Effector memory CD4-positive, alpha-beta T cell (primary cell): ENCODE data around the gene HPX.

ENCODE experiments used
- DNase-seq, 3 donors: peaks; one replicate each; pipeline ENCODE4 v3.0.0-alpha.2; 2020
- H3K27ac ChIP-seq: 2 replicates; pipeline ENCODE4 v1.7.0; 2013; ENCODE audit warnings: mild to moderate bottlenecking, low read length, moderate library complexity; ENCODE audit not compliant: insufficient read depth, poor library complexity, severe bottlenecking
- H3K27me3 ChIP-seq: replicated peaks from 2 replicates; pipeline ENCODE4 v1.7.0; 2013; ENCODE audit warnings: mild to moderate bottlenecking, low read length; ENCODE audit not compliant: insufficient read depth, control insufficient read depth, poor library complexity, severe bottlenecking
- H3K36me3 ChIP-seq: 2 replicates; pipeline ENCODE4 v1.7.0; 2013; ENCODE audit warnings: mild to moderate bottlenecking, low read length, moderate library complexity; ENCODE audit not compliant: control insufficient read depth, insufficient read depth
- H3K4me1 ChIP-seq: 2 replicates; pipeline ENCODE4 v1.7.0; 2013; ENCODE audit warnings: low read length, mild to moderate bottlenecking; ENCODE audit not compliant: control insufficient read depth, insufficient read depth, poor library complexity, severe bottlenecking
- H3K4me3 ChIP-seq: 2 replicates; pipeline ENCODE4 v1.7.0; 2013; ENCODE audit warnings: low read length, low read depth, mild to moderate bottlenecking; ENCODE audit not compliant: insufficient read depth, poor library complexity, severe bottlenecking
- H3K9me3 ChIP-seq: 2 replicates; pipeline ENCODE4 v1.7.0; 2013; ENCODE audit warnings: mild to moderate bottlenecking, low read length, moderate library complexity; ENCODE audit not compliant: control insufficient read depth

Gene HPX

GRCh38 chr11:6468712-6469495, 28.1 kb upstream of the HPX start:
- Histone ChIP-seq H3K36me3 (no peaks in the 10 kb centered on the region), H3K27ac (no peak overlapping the region), H3K4me1 (peaks cover 6% of the 10 kb centered on the region), H3K9me3 (no peaks in the 10 kb centered on the region), H3K27me3 (no peaks in the 10 kb centered on the region), H3K4me3 (no peak overlapping the region)
- DNase-seq = no peak

- Histone ChIP-seq H3K27me3 (no peaks in the 10 kb centered on the region), H3K9me3 (no peaks in the 10 kb centered on the region), H3K4me3 (no peak overlapping the region), H3K4me1 (no peaks in the 10 kb centered on the region), H3K27ac (no peak overlapping the region), H3K36me3 (peaks cover 20% of the 10 kb centered on the region)
- no peak for DNase-seq
Observed at GRCh38 chr11:6459099-6459450, 18.3 kb upstream of the HPX start.

GRCh38 chr11:6458352-6459098, 17.7 kb upstream of the HPX start:
- Histone ChIP-seq H3K9me3 (no peaks in the 10 kb centered on the region), H3K4me1 (no peaks in the 10 kb centered on the region), H3K27ac (no peak overlapping the region), H3K36me3 (peaks cover 20% of the 10 kb centered on the region), H3K4me3 (no peak overlapping the region), H3K27me3 (no peaks in the 10 kb centered on the region)
- DNase-seq = no peak

GRCh38 chr11:6457581-6458320, 17.0 kb upstream of the HPX start:
- Histone ChIP-seq H3K9me3 (no peaks in the 10 kb centered on the region), H3K36me3 (peaks cover 20% of the 10 kb centered on the region)

GRCh38 chr11:6456361-6457073, 15.7 kb upstream of the HPX start:
- DNase-seq = no peak
- no peak overlapping the region for H3K27ac ChIP-seq
- no peaks in the 10 kb centered on the region for H3K27me3 ChIP-seq
- H3K9me3 ChIP-seq = no peaks in the 10 kb centered on the region
- H3K4me3 ChIP-seq = no peak overlapping the region
- H3K36me3 ChIP-seq = peaks cover 20% of the 10 kb centered on the region
- no peaks in the 10 kb centered on the region for H3K4me1 ChIP-seq

More at GRCh38 chr11:6457581-6458320, 17.0 kb upstream of the HPX start:
- Histone ChIP-seq H3K4me1 (no peaks in the 10 kb centered on the region), H3K4me3 (no peak overlapping the region), H3K27me3 (no peaks in the 10 kb centered on the region), H3K27ac (no peak overlapping the region)
- no peak for DNase-seq

GRCh38 chr11:6455070-6455469, 14.3 kb upstream of the HPX start:
- peaks cover 24% of the 10 kb centered on the region for H3K36me3 ChIP-seq
- H3K4me3 ChIP-seq = no peak overlapping the region
- no peaks in the 10 kb centered on the region for H3K27me3 ChIP-seq
- H3K4me1 ChIP-seq = no peaks in the 10 kb centered on the region
- H3K27ac ChIP-seq = no peak overlapping the region
- no peak for DNase-seq
- no peaks in the 10 kb centered on the region for H3K9me3 ChIP-seq

- peaks cover 23% of the 10 kb centered on the region for H3K36me3 ChIP-seq
- no peaks in the 10 kb centered on the region for H3K4me1 ChIP-seq
Observed at GRCh38 chr11:6453152-6453551, 12.4 kb upstream of the HPX start.

GRCh38 chr11:6452219-6452618, 11.4 kb upstream of the HPX start:
- H3K27ac ChIP-seq = no peak overlapping the region
- peaks cover 22% of the 10 kb centered on the region for H3K36me3 ChIP-seq

More at GRCh38 chr11:6453152-6453551, 12.4 kb upstream of the HPX start:
- Histone ChIP-seq H3K9me3 (no peaks in the 10 kb centered on the region), H3K27me3 (no peaks in the 10 kb centered on the region), H3K27ac (no peak overlapping the region), H3K4me3 (no peak overlapping the region)
- DNase-seq = no peak

GRCh38 chr11:6448574-6448973, 7.8 kb upstream of the HPX start:
- no peak for DNase-seq
- H3K27ac ChIP-seq = no peak overlapping the region
- peaks cover 5% of the 10 kb centered on the region for H3K36me3 ChIP-seq
- H3K27me3 ChIP-seq = no peaks in the 10 kb centered on the region
- H3K9me3 ChIP-seq = no peaks in the 10 kb centered on the region
- H3K4me1 ChIP-seq = no peaks in the 10 kb centered on the region
- H3K4me3 ChIP-seq = no peak overlapping the region

More at GRCh38 chr11:6452219-6452618, 11.4 kb upstream of the HPX start:
- H3K4me1 ChIP-seq = no peaks in the 10 kb centered on the region
- H3K4me3 ChIP-seq = no peak overlapping the region
- DNase-seq = no peak
- H3K9me3 ChIP-seq = no peaks in the 10 kb centered on the region
- no peaks in the 10 kb centered on the region for H3K27me3 ChIP-seq
